H1 (cell line): Measurements from ENCODE around the gene ZBTB2. TPM values are rescaled to one million over a fixed set of nuclear protein-coding genes. Genes with fewer than 3 reads are reported as not detected.

ENCODE experiments used
- RBBP5 ChIP-seq: IDR thresholded peaks from 2 replicates; pipeline ENCODE4 v1.7.1; 2012; ENCODE audit warnings: low read depth, mild to moderate bottlenecking, inconsistent platforms, low read length, moderate library complexity, borderline replicate concordance
- SIRT6 ChIP-seq: IDR thresholded peaks from one replicate; pipeline ENCODE4 v1.7.1; 2012; ENCODE audit warnings: low read length, inconsistent platforms
- polyA plus RNA-seq, 7 experiments: library from polyadenylated mRNA; depleted of rRNA in 3 of 7; stranded (reverse) in 5 of 7; unstranded in 2 of 7; fragments of >200 nt in 5 of 7; fragments of 200-250 nt in 2 of 7; gene quantifications; 1 replicate in 5 of 7; 2 replicates in 1 of 7; 4 replicates in 1 of 7; pipeline versions ENCODE4 v1.2.1 to v1.2.3, GENCODE V29; 2011 to 2013; ENCODE audit warnings: missing spikeins in 2 of 7, mixed read lengths in 2 of 7
- total RNA-seq: library from RNA; stranded (reverse); fragmentation: NEBNext Ultra II Directional; extraction: Animal tissue kit (Norgen Biotek cat#: 25700); gene quantifications from 2 replicates; pipeline ENCODE4 v1.2.1, GENCODE V29; 2021
- TF ChIP-seq, protein P1 (sequence below): IDR thresholded peaks from 2 replicates; pipeline ENCODE4 v1.6.1; 2011; ENCODE audit warnings: low read depth, mild to moderate bottlenecking, low read length; ENCODE audit not compliant: insufficient read depth
- TF ChIP-seq, protein P2 (sequence below): IDR thresholded peaks from 2 replicates; pipeline ENCODE4 v1.6.1; 2012; ENCODE audit warnings: inconsistent platforms

Gene ZBTB2
- total and polyA plus RNA-seq, 2 of the 8 experiments (the other 6 are each of a cell fraction or from before 2014, with no cell fraction given): 16.1 to 23.7 TPM

DNA sequence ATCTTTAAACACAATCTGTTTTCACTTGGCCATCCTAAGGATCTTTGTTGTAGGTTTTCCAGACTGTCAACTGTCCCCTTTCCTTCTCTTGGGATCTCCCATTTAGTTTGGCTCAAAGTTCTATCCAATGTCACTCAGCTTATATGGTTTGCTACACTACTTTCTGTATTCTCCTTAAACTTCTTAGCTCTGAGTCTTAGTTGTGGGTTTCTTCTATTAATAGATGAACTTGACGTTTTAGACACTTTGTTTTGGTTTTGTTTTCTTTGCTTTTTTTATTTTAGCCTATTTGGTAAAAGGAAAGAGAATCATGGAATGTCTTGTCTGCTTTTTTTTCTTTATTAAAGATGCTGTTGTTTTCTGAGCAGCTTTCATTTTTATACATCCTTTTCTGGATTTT lies 49.1 kb upstream of the ZBTB2 start (continued):
- TF ChIP-seq, protein P1, sequence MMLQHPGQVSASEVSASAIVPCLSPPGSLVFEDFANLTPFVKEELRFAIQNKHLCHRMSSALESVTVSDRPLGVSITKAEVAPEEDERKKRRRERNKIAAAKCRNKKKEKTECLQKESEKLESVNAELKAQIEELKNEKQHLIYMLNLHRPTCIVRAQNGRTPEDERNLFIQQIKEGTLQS: no peak
- TF ChIP-seq SIRT6 (no peak), RBBP5 (no peak)
- TF ChIP-seq, protein P2, sequence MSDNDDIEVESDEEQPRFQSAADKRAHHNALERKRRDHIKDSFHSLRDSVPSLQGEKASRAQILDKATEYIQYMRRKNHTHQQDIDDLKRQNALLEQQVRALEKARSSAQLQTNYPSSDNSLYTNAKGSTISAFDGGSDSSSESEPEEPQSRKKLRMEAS: no peak
